Activated T-cell treated with anti-CD3 and anti-CD28 coated beads for 1 hour (primary cell): ENCODE measurements around the gene LIFR.

Experiments used
- DNase-seq: peaks from one replicate; pipeline ENCODE4 v3.0.0-alpha.2; 2020; ENCODE audit warnings: low read depth

The LIFR gene

DNA sequence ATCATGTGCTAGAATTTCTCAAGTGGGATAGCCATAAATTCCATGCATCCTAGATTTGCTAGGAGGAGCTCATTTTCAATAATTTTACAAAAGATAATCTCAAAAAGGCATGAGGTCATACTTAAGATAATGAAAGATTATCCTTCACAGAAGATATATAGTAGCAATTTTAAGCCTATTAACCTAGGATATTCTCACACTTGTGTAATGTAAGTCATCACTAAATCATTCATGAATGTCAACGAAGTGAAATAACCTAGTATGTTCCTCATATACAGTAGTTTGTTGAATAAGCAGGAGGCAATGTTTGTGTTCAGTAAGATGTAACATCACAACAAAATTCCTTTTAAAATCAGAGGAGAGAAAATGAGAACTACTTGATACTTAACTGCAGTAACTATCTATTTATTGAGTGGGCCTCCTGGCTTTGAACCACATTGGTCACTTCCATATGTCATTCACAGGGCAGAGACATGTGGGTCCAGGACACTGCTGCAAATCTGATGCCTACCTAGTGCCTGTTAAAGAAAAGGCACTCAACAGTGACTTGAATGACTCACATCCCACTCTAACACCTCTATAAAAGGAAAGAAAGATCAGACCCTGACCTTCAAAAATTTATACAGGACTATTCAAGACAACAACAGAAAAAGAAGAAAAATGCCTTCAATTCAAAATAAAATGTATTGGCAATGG is 8.2 kb downstream of the LIFR start:
- DNase-seq = no peak

DNA sequence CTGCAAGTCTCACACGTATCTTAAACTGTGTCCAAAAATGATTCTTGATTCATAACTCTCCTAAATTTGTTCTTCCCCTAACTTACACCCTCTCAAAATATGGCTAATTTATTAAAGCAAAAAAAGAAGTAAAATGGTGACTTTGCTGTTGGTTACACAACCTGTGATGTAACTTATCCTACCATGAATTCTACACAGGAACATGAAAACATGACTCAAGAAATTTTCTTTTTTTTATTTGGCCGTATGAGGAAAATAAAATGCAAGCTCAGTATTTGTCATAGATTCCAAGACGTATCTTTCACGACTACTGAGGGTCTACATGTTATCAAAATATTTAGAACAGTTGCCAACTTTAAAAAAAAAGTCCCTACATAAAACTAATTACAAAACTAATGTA is 9.2 kb downstream of the LIFR start:
- no peak for DNase-seq

DNA sequence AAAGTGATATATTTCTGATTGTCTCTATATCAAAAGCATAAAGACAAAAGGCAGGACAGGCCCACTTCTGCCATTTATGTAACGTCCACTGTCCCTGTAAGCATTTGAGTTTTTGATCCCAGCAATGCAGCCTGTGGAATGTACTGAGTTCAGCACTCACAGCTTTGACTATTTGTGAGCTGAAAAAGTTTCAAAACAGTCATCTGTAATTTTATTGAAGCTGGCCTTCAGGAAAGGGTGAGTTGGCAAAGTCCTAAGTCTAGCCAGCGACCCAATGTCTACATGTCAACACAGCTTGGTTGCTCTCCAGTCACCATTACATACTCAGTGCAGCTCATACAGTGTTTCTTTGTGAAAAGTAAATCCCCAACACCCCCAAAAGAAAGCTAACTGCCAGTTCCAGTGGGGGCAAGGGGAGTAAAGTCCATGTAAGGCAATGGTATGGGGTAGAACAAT is 9.7 kb downstream of the LIFR start:
- DNase-seq = no peak

DNA sequence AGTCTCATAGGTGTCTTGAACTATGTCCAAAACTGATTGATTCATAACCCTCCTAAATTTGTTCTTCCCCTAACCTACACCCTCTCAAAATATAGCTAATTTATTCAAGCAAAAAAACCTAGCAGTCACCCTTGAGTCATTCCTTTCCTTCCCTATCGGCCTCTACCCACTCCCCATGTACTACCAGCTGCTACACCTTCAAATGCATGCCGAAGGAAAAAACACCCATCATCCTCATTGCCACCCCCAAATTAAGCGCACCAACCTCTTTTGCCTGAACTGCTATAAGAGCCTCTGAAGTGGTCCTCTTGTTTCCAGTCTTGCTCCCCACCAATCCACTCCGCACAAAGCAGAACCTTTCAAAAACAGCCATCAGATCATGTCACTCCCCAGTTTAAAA is 12.6 kb downstream of the LIFR start:
- DNase-seq = no peak

DNA sequence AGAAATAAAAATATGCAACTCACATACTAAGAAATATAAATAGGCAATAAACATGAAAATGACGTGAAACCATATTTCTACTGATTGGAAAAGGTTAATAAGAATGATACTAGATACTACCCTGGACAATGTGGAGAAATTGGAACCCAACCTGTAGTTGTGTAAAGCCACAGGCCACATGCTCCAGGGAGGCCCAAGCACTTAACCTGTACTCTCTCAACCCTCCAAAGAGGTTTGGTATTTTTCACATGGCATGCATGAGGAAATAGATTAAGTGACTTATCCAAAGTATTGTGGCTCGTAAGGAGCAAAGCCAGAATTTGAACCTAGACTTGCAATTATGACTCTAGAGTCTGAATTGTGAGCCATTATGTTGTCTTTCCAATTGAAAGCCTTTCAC is 13.4 kb downstream of the LIFR start:
- no peak for DNase-seq

DNA sequence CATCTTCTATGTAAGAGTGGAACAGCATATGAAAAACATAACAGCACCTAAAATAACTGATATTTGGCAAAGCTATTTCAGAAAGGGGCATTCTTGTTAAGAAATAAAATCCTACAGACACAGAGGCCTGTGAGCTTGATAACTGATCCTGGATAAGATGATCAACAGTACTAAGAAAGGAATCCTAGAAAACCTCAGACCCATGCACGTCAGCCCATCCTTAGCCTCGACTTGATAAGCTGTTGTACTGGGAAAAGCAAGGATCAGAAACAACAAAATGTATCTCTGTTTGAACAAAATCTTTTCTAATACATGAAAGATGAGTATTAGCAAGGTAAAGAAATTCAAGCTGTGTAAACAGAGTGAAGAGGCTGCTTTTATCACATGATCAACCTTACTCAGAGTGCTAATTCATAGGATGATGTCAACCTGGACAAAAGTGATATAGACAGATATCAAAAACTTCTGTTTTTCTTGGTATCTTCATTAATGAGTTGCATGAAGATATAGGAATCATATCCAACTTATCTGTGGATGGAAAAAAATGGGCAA is 15.2 kb downstream of the LIFR start:
- DNase-seq = no peak

DNA sequence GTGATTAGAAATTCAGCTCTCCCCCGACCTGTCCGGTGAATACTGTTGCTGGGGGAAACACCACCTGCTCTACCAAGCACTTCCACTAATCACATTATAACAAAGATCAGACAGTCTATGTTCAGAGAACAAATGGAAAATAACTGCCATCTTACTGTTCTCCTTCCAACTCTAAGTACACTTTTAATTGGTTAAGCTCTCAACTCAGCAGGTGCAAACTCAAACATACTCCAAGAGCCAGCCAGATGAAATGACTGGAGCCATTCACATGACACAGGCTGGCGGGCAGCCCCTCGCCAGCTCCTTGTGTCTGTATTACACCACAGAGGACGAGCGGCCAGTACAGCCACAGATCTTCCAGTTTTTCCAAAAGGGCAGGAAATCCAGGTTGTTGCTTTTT is 16.1 kb downstream of the LIFR start:
- DNase-seq = no peak

DNA sequence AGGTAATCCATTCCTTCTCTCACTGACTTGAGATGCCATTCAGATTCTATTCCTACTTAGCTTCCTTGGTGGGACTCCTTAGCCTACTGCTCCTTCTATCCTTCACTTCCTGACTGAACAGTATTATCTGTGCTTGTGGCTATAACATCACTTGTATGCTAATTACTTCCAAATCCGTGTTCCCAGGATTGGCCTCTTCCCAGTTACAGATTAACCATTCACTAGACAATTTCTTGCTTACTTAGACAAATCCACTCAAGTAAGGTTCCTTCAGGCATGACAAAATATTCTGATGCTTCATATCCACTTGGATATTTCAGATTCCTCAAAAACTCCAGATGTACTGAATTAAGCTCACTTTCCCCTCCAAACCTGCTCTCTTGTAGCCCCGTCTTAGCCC is 18.3 kb downstream of the LIFR start:
- no peak for DNase-seq

DNA sequence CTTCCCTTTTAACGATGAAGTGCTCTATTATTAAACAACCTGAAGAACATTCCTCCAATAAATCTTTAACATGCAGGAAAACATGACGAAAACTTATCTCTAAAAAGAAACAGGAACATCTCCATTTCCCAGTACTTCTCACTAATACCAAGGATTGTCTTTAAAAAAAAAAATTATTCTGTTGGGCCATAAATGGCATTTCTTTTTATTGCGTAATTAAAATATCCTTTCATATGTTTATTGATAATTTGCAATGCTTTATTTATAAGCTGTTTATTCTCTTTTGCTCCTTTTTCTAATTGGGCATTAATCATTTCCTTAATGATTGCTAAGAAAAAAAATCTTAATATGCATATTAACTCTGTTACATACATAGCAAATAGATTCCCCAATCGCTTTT is 18.9 kb downstream of the LIFR start:
- no peak for DNase-seq

DNA sequence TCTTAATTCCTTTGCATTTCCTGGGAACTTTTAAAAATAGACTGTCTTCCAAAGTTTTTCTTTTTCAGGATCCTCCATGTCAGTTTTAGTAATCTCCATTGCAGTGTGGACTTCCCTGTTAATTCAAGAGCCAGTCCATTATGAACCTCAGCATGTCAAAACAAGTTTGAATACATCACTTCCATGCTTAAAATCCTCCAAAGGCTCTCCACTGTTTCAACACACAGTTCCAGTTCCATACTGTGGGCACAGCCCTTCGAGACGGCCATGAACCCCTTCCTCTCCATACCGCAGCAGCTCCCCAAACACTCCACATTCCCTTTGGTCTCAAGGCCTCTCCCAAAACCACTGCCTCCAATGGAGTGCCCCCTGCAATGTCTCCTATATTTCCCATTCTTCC is 19.5 kb downstream of the LIFR start:
- DNase-seq = no peak

DNA sequence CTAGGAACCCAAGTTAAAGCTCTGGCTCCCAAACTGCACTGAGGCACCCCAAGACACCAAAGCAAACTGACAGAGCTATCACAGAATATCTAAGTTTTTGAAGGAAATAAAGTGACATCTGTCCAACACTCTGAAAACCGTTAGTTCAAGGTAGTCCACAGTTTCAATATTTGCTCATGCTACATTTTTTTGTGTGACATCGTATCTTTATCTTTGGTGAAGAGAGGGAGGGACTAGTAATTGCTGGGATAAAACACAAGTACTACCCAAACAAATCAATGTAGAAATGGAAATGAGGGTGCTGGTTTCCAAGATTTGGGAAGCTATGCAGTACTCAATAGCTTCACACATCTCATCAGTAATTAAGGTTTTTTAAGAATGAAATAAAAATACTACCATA is 20.6 kb downstream of the LIFR start:
- DNase-seq = no peak

DNA sequence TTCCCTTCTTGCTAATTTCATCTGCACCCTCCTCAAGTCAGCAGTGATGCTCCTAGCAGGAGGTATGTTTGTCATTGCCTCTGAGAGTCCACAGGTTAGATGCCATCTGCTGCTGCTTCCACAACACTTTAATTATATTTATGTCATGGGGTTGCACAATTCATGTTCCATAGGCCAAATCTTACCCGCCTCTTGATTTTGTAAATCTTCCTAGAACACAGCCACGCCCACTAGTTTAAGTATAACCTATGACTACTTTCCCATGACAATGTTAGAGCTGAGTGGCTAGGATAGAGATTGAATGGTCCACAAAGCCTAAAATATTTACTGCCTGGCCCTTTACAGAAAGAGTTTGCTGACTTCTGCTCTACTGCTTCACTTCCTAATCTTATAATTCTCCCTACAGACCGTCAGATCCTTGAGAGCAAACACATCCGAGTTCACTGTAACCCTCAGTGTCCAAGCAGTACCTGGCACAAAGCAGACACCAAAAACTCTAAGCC is 21.1 kb downstream of the LIFR start:
- DNase-seq = no peak

DNA sequence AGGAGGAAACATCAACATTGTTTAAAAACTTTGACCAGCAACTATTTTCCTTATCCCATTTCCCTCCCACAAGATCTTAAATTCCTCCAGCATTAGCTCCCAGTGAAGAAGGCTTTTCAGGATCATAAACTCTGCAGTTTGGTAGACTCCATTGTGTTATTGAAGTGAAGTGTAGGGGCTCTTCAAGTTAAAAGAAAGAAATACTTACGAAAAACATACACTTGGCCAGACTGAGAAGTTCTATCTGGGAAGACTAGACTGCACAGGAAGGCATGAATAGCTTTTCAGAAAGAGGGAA is 22.3 kb downstream of the LIFR start:
- no peak for DNase-seq

DNA sequence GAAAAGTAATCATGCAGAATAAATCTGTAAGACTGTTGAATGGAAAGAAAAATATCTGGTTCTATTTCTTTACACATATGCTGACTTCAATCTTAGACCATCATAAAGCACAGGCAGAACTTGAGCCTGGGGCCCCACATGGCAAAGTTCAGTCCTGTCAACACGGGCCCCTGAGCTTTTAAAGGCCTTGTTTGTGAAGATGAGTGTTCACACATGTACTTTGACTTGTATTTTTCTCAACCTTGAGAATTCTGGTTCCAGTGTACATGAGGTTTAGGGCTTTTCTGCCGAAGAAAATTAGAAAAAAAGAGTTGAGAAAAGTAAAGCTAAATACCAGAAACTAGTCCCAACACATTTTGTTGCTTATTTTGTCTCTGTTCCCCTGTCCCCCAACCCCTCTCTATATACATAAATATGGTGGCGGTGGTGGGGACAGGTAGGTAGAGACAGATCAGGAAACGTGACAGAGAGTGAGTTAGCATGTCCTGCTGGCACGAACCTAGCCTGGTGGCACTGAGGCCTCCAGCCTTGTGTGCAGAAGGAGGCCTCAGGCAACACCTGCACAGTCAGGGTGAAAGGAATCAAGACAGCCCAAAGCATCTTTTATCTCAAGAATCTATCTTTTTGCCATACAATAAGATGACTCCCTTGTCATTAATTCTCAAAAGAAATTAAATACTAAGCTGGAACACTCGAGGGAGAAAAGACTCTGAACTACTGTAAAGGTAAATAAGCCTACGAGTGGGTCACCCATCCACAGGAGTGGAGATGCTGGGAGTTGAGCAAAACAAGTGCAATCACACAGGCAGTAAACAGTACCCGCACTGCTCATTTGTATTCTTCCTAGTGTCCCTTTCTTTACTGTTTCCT is 22.9 kb downstream of the LIFR start:
- no peak for DNase-seq

DNA sequence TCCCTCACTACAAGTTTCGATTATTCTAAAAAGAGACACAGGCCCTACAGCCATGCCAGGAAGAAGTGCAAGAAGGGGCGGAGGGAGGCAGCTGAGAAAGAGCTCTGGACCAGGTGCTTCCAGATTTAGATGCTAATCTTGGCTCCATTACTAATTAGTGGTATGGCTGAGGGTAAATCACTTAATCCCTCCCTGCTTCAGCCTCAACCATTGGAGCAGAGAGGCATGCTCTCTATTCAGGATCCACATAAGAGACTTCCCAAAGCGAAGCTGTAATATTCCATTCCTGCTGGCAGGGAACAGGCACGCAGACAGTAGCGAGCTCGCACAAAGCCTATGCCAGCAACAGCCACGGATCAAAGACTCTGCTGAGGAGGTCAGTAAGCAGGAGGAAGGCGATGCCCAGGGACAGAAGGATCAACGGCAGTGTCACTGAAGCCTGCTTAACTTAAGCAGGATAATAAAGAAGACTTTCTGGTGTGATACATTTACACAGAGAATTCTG is 24.2 kb downstream of the LIFR start:
- no peak for DNase-seq

DNA sequence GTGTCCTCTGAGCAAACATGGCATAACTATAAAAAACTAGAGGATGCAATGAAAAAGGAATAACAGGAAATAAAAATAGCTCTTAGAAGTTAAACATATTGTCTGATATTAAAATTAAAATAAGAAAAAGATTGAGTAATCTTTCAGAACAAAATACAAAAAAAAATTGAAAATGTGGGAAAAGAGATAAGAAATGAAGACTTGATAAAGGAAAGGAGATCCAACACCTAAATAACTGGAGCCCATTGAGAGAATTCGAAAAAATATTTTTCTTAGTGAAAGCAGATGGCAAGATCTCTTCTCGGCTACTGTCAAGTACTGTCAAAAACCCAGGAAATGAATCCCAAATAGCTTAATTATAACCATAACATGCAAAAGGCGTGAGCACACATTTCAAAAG is 24.9 kb downstream of the LIFR start:
- no peak for DNase-seq

DNA sequence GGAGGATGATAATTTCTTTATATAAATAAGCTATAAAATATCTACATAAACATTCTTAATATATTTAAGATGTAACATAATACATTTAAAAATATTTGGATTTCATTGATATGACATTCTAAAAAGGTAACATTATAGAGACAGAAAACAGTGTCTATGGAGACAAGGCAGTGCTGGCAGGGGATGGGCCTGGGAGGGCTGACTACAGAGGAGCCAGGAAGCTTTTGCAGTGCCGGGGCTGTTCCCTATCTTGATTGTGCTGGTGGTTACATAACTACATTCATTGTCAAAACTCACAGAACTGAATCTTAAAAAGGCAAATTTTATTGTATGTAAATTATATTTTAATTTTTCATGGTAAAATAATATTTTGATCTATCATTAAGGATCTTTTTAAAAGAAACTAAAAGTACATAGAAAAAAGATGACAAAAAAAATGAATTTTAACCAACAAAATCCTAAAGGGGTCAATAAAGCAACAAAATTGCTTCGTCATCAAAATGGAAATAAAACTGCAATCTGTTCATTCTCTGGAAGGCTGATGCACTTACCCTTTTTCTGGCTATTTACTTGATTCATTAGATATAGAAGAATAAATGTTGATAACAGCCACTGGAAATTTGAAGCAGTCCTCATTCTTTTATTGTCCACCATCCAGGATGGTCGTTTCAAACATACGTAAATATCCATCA is 26.3 kb downstream of the LIFR start:
- DNase-seq = no peak

DNA sequence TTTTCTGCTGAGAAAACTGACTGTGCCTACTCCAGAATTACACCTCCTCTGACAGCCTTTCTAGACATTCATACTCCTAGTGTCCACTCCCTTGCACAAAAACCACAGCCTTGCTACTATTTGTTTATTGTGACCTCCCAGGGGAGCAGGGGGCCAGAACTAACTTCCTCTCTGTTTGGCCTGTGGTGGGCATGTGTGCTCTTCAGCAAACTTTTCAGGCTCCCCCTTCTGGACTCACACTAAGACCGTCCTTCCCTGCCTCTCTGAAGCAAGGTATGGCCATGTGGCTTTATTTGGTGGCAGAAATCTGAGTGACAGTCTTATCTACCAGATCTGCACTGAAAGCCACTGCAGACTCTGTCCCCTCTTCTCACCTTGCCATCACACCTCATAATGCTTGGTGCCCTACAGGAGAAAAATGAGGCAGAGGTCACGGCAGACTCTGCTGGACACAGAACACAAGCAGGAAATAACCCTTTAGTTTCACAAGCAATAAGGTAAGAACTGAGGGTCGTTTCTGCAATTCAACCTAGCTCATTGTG is 28.2 kb downstream of the LIFR start:
- no peak for DNase-seq

DNA sequence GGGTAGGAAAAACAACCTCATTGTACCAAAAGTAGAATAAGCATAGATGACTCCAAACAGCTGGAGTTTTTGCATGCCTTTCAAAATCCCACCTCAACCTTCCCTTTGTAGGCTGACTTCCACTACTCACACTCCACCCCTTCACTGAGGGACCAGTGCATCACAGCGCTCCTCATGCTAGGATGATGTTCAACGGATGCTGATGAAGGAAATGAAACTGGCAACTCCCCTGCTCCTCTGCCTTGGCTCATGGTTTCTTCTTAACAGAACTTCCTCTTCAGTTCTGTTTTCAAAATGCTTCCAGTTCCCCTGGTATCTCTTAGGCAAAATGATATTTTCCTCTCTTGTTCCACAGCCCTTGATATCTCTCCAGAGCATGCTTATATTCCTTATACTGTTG is 29.0 kb downstream of the LIFR start:
- no peak for DNase-seq

DNA sequence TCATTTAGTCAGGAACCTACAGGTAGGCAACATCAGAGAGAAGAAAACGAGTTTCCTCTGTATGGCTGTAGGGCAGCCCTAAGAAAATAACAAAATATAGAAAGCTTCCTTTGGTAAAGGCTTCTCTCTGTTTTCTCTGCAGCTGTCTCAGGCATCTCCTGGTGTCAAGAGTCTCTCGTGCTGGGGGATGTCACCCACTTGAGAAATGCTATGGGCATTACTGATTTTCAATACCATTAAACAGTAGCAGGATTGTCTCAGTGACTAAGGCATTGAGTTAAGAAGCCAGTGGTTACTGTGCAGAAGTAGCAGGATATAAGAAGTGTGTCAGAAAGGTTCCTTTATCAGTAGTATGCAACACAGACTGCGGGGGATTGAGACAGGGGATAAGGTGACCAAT is 32.4 kb downstream of the LIFR start:
- DNase-seq = no peak

DNA sequence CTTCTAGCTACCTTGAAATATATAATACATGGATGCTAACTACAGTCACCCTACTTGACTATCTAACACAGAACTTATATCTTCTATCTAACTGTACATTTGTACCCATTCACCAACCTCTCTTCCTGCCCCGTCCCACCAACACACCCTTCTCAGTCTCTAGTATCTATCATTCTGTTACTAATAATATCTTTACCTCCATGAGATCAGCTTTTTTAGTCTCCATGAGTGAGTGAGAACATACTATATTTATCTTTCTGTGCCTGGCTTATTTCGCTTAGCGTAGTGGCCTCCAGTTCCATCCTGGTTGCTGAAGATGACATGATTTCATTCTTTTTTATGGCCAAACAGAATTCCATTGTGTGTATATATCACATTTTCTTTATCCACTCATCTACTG is 37.0 kb downstream of the LIFR start:
- DNase-seq = no peak

DNA sequence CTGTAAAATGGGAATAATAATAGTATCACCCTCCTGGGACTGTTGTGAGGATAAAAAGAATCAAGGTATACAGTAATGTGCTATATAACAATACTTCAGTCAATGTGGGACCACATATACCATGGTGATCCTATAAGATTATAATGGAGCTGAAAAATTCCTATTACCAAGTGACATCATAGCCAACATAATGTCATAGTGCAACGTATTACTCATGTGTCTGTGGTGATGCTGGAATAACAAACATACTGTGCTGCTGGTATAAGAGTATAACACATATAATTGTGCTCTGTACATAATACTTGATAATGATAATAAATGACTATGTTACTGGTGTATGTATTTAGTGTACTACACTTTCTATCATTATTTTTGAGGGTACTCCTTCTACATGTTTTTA is 38.1 kb downstream of the LIFR start:
- no peak for DNase-seq
